BLaER1 treated with 17β-estradiol and CSF1 and Interleukin-3, amounts not matched to agents 10 nM and 100 nM (cell line): Measurements from ENCODE around the gene LIMCH1.

Experiments
- H3K27ac ChIP-seq, 11 experiments: shearing (Covaris generic); formaldehyde crosslinking; 2 replicates each; pipeline ENCODE4 v1.8.1; 2022
- H3K27me3 ChIP-seq, 11 experiments: shearing (Covaris generic); formaldehyde crosslinking; 2 replicates each; pipeline ENCODE4 v1.8.1; 2022
- H3K36me3 ChIP-seq, 11 experiments: shearing (Covaris generic); formaldehyde crosslinking; 2 replicates each; pipeline ENCODE4 v1.8.1; 2022
- H3K4me1 ChIP-seq, 10 experiments: shearing (Covaris generic); formaldehyde crosslinking; 2 replicates each; pipeline ENCODE4 v1.8.1; 2022
- H3K4me2 ChIP-seq, 11 experiments: shearing (Covaris generic); formaldehyde crosslinking; 2 replicates each; pipeline ENCODE4 v1.8.1; 2022
- H3K4me3 ChIP-seq, 10 experiments: shearing (Covaris generic); formaldehyde crosslinking; 2 replicates each; pipeline ENCODE4 v1.8.1; 2022
- H3K9ac ChIP-seq, 11 experiments: shearing (Covaris generic); formaldehyde crosslinking; 2 replicates each; pipeline ENCODE4 v1.8.1; 2022
- H3K9me3 ChIP-seq, 11 experiments: shearing (Covaris generic); formaldehyde crosslinking; replicated peaks in 1 of 11; 2 replicates each; pipeline ENCODE4 v1.8.1; 2022
- H4K20me1 ChIP-seq, 11 experiments: shearing (Covaris generic); formaldehyde crosslinking; 2 replicates each; pipeline ENCODE4 v1.8.1; 2022
- Cebpa-rat ChIP-seq, 11 experiments: shearing (Covaris generic); IDR thresholded peaks; 2 replicates each; pipeline ENCODE4 v1.8.1; 2022

Gene LIMCH1

DNA sequence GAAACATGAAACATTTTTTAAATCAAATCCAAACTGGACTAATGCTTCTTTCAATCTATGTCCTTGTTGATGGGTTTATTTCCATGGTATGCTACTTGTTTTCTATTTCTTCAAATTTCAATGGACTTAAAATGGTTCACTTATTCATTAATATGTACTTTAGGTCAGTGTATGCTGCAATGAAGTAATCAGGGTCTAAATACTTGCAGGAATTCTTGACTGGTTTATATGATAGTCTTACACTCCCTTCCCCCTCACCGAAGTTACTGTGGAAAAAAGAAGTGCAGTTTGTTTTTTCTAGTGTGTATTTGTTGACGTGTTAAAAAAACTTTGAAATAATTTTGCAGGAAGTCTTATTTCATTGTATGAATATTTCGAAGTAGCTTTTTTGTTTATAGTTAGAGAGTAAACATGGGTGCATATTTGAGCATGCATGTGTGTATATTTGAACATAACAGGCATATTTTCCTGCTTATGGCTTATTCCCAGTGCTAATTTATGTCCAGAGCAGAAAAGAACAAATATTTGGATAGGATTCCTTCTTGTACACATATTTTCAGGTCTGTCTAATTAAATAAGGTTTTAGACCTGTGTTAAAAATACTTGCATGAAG lies 65.0 kb downstream of the LIMCH1 start:
- H3K36me3 ChIP-seq, result no peaks in the 10 kb centered on the region
- peaks cover 0 to 13% (median 0%) of the 10 kb centered on the region in 10 experiments; a peak in 7 of 20 replicates for H3K4me1 ChIP-seq
- no peak overlapping the region for H3K27ac ChIP-seq
- H3K4me3 ChIP-seq, result no peak overlapping the region
- H4K20me1 ChIP-seq, result no peaks in the 10 kb centered on the region
- TF ChIP-seq Cebpa-rat (IDR thresholded peaks at IDR 0.05), result no peak
- no peak overlapping the region for H3K4me2 ChIP-seq
- H3K9ac ChIP-seq, result no peak overlapping the region
- no peaks in the 10 kb centered on the region for H3K9me3 ChIP-seq
- no peaks in the 10 kb centered on the region for H3K27me3 ChIP-seq

DNA sequence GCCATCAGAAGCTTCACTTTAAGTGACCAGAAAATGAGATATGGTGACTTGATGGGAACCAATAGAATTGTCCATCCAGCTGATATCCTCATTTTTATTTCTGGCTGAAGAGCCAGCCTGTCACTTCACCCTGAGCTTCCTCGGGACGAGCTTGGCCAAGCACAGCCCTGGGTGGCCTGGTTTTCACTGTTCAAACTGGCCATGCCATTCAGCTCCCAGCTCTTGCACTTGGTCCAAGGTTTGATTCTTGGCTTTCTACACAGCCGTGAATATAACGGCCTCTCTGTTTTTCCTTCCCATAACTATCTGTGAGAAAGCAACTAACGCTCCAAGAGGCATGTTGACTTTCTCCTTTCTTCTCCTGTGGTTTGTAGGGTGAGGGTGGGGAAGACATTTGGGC lies 71.9 kb downstream of the LIMCH1 start:
- Histone ChIP-seq H3K4me1 (no peaks in the 10 kb centered on the region), H4K20me1 (no peaks in the 10 kb centered on the region), H3K27ac (no peak overlapping the region), H3K9ac (no peak overlapping the region), H3K9me3 (no peaks in the 10 kb centered on the region), H3K4me2 (no peak overlapping the region), H3K4me3 (no peak overlapping the region), H3K36me3 (no peaks in the 10 kb centered on the region), H3K27me3 (no peaks in the 10 kb centered on the region)
- no peak for TF ChIP-seq Cebpa-rat (IDR thresholded peaks at IDR 0.05)

DNA sequence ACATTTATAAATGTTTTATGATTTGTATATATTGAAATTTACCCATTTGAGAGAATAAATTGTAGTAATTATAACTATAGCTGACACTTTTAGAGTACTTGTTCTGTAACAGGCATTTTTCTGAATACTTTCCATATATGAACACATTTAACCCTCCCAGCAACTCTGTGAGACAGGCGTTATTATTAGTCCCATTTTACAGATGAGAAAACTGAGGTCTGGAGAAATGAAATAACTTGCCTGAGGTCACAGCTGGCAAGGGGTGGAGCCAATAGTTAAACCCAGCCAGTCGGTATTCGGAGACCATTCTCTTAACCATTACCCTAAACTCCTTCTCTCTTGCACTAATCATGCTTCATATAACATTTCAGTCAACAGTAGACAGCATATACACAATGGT lies 72.5 kb downstream of the LIMCH1 start:
- Histone ChIP-seq H3K9me3 (no peaks in the 10 kb centered on the region), H3K4me2 (no peak overlapping the region), H4K20me1 (no peaks in the 10 kb centered on the region), H3K4me1 (no peaks in the 10 kb centered on the region), H3K36me3 (no peaks in the 10 kb centered on the region), H3K9ac (no peak overlapping the region), H3K27me3 (no peaks in the 10 kb centered on the region), H3K4me3 (no peak overlapping the region), H3K27ac (no peak overlapping the region)
- TF ChIP-seq Cebpa-rat (IDR thresholded peaks at IDR 0.05), result no peak

DNA sequence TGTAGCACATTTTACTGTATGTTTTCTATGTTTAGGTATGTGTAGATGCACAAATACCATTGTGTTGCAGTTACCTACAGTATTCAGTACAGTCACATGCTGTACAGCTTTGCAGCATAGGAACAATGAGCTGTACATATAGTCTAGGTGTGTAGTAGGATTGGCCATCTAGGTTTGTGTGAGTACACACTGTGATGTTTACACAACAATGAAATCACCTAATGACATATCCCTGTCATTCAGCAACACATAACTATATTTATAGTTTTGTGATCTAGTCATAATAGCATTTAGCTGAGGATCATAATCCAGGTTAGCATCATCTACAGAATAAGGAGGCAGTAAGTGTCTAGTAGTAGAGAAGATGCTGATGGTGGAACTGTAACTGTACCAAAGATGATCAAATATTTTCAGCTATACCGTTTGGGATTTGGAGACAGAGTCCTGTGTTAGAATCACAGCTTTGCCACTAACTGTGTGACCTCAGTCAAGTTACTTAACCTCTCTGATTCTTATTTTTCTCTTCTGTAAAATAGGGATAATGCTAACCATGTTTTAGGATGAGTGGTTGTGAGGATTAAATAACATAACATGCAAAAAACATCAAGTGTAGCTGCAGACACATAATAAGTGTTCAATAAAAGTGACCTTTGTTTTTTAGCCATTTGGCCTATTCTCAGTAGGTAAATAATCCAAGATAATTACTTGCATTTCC lies 73.3 kb downstream of the LIMCH1 start:
- no peaks in the 10 kb centered on the region for H4K20me1 ChIP-seq
- no peaks in the 10 kb centered on the region for H3K27me3 ChIP-seq
- no peaks in the 10 kb centered on the region for H3K9me3 ChIP-seq
- no peak overlapping the region for H3K27ac ChIP-seq
- H3K36me3 ChIP-seq, result no peaks in the 10 kb centered on the region
- no peak overlapping the region for H3K4me2 ChIP-seq
- H3K9ac ChIP-seq, result no peak overlapping the region
- H3K4me1 ChIP-seq, result no peaks in the 10 kb centered on the region
- H3K4me3 ChIP-seq, result no peak overlapping the region
- no peak for TF ChIP-seq Cebpa-rat (IDR thresholded peaks at IDR 0.05)

DNA sequence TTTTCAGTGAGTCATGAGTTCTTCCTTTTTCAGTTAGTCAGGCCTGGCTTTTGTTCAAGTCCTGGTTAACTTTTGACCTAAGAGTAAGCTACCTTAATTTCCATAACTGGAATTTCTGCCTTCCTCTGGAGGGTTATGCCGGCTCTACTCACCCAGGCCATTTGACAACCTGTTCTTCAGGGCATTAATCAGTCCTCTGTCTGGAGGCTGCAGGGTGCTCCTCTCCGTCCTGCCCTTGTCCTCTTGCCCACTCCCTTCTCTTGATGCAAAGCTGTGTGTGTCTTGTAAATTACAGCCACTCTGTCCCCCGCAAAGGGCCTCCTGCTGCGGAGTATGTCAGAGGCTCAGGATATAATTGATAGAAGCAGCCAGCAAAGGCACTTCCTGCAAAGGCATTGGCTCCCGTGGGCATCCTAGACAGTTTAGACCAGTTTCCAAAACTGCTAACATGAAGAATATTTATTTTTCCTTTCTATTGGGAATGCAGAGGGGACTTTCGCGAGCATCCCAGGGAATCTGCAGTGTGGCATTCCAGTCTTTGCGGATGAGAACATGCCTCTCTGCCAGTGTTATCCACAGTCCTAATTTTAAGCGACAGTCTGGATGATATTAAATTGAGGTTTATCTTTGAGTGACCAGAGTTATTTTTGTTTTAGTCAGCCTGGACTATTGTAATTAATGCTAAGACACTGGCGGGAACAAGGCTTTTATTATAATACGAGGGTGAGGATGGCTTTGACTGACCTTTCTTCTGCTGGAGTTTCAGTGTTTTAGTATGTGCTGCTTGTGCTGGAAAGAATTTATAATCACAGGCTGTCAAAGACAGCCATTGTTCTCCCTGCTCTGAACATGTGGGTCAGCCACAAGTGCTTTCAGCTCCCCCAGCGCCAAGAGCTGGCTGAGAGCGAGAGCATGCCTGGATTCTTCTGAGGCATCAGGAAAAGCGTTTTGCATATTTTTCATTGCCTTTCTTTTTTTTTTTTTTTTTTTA lies 74.2 kb downstream of the LIMCH1 start:
- no peak overlapping the region for H3K4me2 ChIP-seq
- no peaks in the 10 kb centered on the region for H3K4me1 ChIP-seq
- H3K36me3 ChIP-seq, result no peaks in the 10 kb centered on the region
- no peaks in the 10 kb centered on the region for H3K27me3 ChIP-seq
- H3K4me3 ChIP-seq, result no peak overlapping the region
- no peak for TF ChIP-seq Cebpa-rat (IDR thresholded peaks at IDR 0.05)
- no peaks in the 10 kb centered on the region for H4K20me1 ChIP-seq
- H3K9ac ChIP-seq, result no peak overlapping the region
- H3K27ac ChIP-seq, result no peak overlapping the region
- no peaks in the 10 kb centered on the region for H3K9me3 ChIP-seq

DNA sequence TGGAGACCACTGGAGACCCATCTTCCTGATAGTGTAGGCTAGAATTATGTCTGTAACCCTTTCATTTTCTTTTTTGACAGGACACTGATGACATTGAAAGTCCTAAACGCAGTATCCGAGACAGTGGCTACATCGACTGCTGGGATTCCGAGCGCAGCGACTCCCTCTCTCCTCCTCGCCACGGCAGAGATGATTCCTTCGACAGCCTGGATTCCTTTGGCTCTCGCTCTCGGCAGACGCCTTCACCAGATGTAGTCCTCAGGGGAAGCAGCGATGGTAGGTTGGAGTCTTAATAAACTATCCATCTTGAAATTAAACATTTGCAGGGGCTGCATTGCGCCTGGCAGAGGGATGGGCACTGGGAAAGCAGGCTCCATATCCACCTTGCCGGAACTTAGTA lies 75.4 kb downstream of the LIMCH1 start:
- no peak for TF ChIP-seq Cebpa-rat (IDR thresholded peaks at IDR 0.05)
- no peak overlapping the region for H3K4me2 ChIP-seq
- H3K4me3 ChIP-seq, result no peak overlapping the region
- no peaks in the 10 kb centered on the region for H3K27me3 ChIP-seq
- no peaks in the 10 kb centered on the region for H3K36me3 ChIP-seq
- H4K20me1 ChIP-seq, result no peaks in the 10 kb centered on the region
- no peak overlapping the region for H3K9ac ChIP-seq
- no peak overlapping the region for H3K27ac ChIP-seq
- H3K4me1 ChIP-seq, result peaks cover 0 to 5% (median 2%) of the 10 kb centered on the region in 10 experiments; a peak in 9 of 20 replicates
- H3K9me3 ChIP-seq, result no peaks in the 10 kb centered on the region

DNA sequence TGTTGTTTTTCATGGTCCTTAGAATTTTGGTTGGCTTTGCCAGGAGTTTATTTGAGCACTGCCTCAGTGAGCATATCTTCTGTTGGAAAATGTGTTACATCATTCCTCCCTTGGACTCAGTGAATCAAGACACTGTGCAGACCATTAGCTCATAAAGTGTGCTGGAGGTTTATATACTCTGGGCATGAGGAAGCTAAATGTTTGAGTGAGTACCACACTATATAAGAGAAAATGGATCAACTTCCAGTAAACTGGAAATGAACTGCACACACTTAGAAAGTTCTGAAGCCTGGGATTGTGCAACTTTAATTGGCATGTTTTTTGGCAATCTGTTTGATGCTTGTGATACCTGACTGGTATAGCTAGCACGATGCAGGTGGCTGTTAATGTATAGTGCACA lies 75.9 kb downstream of the LIMCH1 start:
- Histone ChIP-seq H4K20me1 (no peaks in the 10 kb centered on the region), H3K9me3 (no peaks in the 10 kb centered on the region), H3K27ac (no peak overlapping the region), H3K4me3 (no peak overlapping the region), H3K4me2 (no peak overlapping the region), H3K4me1 (peaks cover 0 to 9% (median 6%) of the 10 kb centered on the region in 10 experiments; a peak in 10 of 20 replicates), H3K9ac (no peak overlapping the region), H3K27me3 (no peaks in the 10 kb centered on the region), H3K36me3 (no peaks in the 10 kb centered on the region)
- peak in 1 of 11 experiments; percentile 8; a peak in 1 of 22 replicates for TF ChIP-seq Cebpa-rat (IDR thresholded peaks at IDR 0.05)

DNA sequence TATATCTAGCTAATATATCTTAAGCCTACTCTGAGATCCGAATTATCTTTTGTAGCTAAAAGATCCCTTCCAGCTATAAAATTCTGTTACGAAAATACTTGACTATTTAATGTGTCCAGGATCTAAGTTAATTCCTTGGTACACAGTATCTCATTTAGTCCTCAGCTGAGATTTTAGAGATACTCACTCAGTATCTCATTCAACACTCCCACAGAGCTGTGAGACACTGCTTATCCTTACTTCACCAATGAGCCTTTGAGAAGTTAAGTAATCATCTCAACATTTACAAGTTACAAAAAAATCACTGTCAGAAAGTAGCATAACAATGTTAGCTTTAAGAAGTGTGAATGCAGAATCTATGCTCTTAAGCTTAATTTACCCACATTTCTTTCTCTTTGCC lies 76.6 kb downstream of the LIMCH1 start:
- Histone ChIP-seq H3K27me3 (no peaks in the 10 kb centered on the region), H3K27ac (no peak overlapping the region), H4K20me1 (no peaks in the 10 kb centered on the region), H3K9ac (no peak overlapping the region), H3K4me2 (no peak overlapping the region), H3K36me3 (no peaks in the 10 kb centered on the region; a peak in 2 of 22 replicates), H3K4me3 (no peak overlapping the region), H3K4me1 (peaks cover 0 to 16% (median 13%) of the 10 kb centered on the region in 10 experiments; a peak in 13 of 20 replicates), H3K9me3 (no peaks in the 10 kb centered on the region)
- no peak for TF ChIP-seq Cebpa-rat (IDR thresholded peaks at IDR 0.05)

DNA sequence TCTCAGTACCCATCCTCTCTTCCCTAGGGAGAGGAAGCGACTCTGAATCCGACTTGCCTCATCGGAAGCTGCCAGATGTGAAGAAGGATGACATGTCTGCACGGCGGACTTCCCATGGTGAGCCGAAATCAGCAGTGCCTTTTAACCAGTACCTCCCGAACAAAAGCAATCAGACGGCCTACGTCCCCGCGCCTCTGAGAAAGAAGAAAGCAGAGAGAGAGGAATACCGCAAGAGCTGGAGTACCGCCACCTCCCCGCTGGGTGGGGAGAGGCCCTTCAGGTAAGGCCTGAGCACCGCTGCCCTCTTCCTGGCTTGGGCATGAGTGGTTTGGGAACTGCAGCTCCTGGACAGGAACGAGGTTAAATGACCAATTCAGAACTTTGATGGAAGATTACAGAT lies 81.2 kb downstream of the LIMCH1 start:
- Histone ChIP-seq H3K9ac (no peak overlapping the region), H3K4me1 (peaks cover 5 to 48% (median 30%) of the 10 kb centered on the region in 10 experiments), H3K9me3 (no peaks in the 10 kb centered on the region), H3K27ac (peak overlapping the region in 1 of 11 experiments; percentile 17; a peak in 1 of 22 replicates), H3K4me2 (peak overlapping the region in 10 of 11 experiments; percentile 31 to 64 (median 46); a peak in 18 of 22 replicates), H4K20me1 (no peaks in the 10 kb centered on the region), H3K27me3 (0 out of 22 replicates have a peak, but pooled peaks cover 0 to under 1% (median 0%) of the 10 kb centered on the region in 11 experiments), H3K36me3 (no peaks in the 10 kb centered on the region; a peak in 2 of 22 replicates), H3K4me3 (no peak overlapping the region)
- no peak for TF ChIP-seq Cebpa-rat (IDR thresholded peaks at IDR 0.05)
